Hematopoietic multipotent progenitor cell treated with erythropoietin and hydrocortisone succinate and interleukin-3 and kit ligand, for 6 days (in vitro differentiated cells): ENCODE data around the gene DLGAP1.

Experiments used
- DNase-seq: peaks from one replicate; pipeline ENCODE4 v3.0.0-alpha.2; 2015

The DLGAP1 gene

DNA sequence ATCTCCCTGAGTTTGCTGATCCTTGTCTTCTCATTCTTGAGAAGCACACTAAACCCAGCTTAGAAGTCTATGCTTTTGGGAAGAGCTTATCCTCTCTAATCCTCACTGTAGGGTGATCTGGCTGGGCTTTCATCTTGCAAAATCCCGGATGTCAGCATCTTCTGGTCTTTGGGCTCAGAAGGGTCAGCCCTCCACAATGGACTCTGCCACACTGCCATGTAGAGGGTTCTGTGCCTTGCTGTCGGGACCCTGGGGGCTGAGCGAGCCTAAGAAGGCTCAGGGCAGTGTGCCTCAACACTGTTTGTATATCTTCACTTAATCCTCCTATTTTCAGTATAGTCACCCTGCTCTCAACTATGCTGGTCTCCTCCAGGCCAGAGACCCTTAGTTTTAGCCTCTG lies 902.8 kb downstream of the DLGAP1 start:
- no peak for DNase-seq

DNA sequence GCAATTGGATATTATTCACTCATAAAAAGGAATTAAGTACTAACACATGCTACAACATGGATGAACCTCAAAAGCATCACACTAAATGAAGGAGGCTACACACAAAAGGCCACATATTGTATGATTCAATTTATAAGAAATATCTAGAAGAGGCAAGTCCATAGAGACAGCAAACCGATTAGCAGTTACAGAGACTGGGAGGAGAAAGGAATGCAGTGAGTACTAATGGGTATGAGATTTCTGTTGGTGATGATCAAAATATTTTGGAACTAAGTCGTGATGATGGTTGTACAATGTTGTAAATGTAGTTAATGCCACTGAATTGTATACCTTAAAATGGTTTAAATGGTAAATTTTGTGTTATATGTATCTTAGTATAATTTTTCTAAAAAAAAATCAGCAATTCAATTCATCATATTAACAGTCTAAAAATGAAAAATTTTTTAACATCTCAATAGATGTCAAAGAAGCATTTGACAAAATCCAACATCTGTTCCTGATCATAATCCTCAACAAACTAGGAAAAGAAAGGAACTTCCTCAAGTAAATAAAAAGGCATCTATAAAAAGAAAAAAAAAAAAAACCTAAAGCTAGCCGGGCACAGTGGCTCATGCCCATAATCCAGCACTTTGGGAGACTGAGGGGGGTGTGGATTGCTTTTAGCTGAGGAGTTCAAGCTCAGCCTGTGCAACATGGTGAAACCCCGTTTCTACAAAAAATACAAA lies 907.1 kb downstream of the DLGAP1 start:
- no peak for DNase-seq

DNA sequence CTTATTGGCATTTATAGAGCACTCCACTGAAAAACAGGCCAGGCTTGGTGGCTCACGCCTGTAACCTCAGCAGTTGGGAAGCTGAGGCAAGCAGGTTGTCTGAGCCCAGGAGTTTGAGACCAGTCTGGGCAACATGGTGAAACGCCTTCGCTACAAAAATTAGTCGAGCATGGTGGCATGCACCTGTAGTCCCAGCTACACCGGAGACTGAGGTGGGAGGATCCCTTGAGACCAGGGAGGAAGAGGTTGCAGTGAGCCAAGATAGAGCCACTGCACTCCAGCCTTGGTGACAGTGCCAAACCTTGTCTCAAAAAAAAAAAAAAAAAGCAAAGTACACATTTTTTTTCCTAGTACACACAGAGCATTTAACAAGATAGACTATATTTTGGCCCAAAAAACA lies 909.0 kb downstream of the DLGAP1 start:
- no peak for DNase-seq

DNA sequence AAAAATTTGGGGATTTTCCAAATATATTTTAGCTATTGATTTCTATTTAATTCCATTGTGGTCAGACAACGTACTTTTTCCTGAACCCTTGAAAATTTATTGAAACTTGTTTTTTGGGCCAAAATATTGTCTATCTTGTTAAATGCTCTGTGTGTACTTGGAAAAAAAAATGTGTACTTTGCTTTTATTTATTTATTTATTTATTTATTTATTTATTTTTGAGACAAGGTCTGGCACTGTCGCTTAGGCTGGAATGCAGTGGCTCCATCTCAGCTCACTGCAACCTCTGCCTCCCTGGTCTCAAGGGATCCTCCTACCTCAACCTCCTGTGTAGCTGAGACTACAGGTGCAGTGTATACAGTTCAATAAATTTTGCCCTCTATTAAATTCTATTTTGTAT lies 910.6 kb downstream of the DLGAP1 start:
- DNase-seq, result no peak

DNA sequence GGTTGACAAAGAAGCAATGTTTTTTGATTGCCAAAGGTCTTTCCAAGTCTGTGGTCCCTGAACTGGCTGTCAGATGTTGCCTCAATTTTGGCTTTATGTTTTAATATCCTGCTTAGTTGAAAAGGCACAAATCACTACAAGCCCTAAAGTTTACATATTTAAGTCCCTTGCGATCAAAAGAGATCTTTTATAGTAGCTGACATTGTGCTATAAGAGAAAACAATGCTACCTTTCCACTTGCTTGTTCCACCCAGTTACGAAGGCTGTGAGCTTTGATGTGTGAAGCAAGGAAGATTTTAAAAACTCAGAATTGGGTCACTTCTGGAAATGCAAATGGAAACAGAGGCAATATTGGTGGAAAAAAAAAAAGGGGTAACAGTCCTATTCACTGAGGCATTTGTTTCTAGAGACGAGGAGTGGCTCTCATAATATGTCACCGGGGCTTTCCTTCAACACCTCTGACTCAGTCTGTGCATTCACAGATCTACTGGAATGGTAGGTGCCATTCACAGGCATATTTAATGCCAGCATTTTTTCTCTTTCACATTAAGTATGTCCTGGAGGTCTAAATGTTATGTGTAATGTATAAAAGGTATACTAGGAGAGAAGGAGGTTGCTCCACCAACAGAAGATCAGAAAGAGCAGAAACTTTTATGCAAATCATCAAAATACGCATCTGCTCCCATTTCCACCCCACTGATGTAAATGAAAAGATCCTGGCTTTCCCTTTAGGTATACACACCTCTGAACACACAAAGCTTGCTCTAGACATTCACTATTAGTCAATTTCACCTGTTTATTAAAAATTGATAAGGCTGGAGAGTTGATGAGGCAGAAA lies 913.3 kb downstream of the DLGAP1 start:
- no peak for DNase-seq

DNA sequence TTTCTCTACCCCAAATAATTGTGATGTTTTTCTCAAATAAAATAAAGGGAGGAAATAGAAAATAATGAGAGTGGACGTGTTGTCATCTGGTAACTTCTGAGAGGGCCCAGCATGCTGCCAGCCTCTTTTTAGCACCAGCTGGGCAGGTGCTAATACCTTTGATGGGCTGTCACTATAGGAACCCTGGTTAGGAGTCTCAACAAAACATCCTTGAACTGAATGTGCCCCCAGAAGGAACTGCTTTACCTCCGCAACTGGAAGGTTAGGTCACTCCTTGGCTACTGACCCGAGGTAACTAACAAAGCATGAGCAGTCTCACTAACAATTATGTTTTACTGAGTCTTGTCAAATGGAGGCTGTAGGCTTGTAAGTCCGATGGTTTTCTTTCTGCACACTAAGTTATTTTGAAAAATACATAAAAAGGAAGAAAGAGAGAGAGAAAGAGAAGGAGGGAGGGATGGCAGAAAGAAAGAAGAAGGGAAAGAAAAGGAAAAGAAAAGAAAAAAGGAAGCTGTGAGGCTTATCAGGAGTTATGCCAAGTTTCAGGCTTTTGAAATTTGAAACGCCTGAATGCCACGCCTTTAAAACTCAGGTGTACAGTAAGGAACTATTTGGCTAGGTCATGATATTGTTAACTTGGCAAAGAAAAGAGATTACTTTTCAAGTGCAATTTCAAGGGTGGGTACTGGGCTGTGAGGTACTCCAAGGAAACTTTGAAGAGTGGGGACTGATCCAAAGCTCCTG lies 914.1 kb downstream of the DLGAP1 start:
- DNase-seq, result no peak

DNA sequence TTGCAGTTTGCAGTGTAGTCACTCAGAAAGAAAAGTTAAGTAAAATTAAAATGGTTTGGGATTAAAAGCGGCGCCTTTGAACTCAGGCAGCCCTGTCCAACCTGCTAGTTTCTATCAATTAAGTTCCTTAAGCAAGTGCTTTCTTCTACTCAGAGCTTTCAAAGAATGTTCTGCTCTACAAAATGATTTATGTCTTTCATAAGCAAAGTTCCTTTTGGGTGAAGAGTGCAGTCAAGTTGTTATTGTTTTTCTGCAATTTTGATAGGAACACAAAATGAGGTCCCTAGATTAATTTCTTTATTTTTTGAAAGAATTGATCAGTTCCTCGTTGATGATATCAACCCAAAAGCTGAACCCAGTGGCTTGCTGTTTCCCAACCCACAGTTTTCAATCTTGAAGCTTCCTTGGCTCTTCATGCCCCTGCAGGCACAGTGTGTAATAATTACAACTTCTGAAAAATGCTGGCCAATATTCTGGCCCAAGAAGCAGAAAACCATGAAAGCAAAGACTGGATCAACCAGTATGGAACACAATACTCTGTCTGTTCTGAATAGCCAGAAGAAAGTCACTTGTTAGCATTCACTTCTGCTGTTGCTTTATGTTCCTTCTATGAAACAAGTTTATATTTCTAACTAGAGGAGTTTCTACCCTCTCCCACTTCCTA lies 916.0 kb downstream of the DLGAP1 start:
- no peak for DNase-seq

DNA sequence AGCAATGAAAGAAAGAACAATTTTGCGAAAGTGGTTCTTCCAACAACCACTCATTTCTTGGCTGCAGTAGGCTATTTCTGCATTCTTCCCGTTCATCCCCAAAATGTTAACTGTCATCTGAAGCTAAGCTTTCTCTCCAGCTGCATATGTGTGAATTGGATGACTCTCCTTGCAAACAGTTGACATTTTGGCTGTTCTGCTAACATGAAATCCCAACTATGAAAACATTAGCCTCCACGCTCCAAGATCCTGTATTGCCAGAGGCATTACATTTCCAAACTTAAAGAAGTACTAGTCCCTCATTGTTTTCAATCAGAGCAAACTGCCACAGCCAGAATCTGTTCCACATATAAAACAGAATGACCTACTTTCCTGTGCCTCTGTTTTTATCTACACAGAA lies 916.7 kb downstream of the DLGAP1 start:
- DNase-seq, result no peak

DNA sequence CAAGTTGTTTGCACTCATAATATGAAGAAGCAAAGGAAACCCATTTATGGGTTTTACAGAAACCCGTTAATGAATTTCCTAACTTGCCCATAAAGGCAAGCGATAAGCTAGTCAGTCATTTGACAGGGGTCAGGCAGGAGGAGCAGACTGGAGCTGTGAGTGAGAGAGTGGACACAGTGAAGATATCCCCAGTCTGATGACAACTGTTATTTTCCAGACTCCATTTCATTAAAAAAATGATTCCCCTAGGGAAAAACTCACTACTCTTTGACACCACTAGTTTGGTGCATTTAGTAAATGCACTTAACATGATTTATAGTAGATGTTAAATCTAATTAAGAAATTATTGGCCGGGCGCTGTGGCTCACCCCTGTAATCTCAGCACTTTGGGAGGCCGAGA lies 924.3 kb downstream of the DLGAP1 start:
- DNase-seq, result no peak

DNA sequence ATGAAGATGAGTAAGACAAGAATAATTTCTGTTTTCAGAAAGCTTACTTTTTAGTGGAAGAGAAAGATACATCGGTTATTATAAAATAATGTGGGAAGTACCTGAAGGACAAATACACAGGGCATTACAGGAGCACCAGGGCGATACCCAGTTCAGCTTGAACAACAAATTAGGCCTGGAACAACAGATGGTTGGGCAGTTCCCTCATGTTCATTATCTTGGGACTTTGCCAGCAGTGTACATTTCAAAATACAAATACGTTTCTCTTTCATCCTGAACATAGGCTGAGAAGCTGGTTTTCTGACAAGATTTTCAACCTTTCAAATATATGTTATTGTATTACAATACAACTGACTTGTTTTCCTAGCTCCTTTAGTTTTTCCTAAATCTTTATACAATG lies 925.5 kb downstream of the DLGAP1 start:
- peak; percentile 57 for DNase-seq

DNA sequence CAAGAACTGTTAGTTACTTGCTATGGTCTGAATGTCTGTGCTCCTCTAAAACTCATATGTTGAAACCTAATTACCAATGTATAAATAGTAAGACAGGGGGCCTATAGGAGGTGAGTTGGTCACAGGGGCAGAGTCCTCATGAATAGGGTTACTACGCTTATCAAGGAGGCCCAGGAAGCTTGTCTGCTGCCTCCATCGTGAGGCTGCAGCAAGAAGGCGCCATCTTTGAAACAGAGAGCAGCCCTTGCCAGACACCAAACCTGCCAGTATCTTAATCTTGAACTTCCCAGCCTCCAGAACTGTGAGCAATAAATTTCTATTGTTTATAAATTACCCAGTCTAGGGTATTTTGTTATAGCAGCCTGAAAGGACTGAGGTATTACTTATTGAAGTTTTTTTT lies 926.0 kb downstream of the DLGAP1 start:
- DNase-seq, result peak; percentile 17

DNA sequence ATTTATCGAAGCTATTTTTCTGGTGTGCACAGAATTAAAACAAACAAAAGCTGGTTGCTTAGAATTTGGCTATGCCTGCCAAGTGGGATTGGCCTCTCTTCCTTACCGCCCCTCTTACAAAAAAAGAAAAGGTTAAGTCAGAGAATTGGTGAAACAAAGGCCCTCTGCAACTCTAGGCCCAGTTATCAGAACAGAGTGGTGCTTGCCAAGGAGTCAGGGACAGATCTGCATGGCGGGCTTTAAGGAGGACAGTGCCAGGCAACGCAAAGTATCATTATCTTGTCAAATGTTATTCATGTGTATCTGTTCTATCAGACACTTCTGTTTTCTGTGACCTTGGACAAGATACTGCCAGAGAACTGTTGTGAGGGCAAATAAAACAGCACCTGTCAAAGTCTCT lies 926.9 kb downstream of the DLGAP1 start:
- no peak for DNase-seq

DNA sequence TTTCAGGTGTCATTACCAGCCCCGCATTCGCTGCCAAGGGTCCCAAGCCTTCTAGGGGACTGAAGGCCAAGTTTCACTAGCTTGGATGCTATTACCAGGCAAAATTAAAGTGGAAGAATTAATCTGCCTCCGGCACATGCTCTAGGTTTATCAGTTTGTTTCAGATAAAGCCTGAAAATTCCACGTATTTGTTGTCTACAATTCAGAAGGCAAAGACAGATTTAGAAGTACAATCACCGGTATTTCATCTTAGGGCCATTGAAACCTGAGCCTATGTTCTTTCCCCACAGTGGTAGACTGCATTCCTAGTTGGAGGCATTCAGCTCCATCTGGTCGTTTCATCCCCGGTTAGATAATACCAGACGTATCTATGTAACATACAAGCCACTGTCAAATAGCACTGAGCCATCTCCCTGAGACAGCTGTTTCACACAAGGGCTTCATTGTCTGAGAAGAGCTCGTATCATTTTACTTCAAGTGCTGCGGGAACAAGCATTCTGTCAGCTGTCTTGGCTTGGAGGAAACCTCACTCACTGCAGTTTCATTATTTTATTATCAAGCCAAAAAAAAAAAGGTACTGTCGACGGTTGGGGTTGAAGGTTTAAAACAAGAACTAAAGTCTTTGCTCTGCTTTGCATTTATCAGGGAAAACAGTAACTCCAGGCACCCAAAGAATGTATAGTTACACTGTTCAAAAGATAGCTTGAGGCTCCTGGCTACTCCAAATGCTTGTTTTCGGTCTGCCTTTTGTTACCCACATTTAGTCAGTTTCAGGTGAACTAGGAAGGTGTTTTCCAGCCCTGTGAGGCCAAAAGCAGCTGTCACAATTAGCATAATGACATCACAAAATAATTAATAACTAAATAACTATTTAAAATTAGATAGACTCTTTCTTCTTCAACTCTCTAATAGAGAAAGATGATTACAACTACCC lies 928.4 kb downstream of the DLGAP1 start:
- peak; percentile 81 for DNase-seq

DNA sequence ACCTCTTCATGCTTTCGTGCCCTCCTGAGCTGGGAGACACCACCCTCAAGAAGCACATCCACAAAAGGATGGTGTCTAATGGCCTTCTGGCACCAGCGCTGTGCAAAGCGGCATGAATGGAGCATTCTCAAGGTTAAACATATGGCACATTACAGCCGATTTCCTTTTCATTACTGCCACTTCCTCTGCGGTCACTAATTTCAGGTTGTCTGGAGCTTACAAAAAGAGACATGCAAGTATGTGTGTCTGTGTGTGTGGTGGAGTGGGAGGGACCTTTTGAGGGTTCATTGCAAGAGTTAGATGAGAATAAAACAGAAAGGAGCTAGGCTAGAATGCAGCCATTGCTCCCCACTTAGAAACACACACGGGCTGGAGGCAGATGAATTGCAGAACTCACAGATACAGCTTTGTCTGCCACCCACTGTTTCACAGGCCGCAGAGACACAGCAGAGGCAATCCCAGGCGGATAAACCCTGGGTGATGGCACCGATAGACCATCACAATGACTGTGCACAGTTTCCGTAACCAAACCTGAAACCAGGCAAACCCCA lies 929.2 kb downstream of the DLGAP1 start:
- peak; percentile 69 for DNase-seq

DNA sequence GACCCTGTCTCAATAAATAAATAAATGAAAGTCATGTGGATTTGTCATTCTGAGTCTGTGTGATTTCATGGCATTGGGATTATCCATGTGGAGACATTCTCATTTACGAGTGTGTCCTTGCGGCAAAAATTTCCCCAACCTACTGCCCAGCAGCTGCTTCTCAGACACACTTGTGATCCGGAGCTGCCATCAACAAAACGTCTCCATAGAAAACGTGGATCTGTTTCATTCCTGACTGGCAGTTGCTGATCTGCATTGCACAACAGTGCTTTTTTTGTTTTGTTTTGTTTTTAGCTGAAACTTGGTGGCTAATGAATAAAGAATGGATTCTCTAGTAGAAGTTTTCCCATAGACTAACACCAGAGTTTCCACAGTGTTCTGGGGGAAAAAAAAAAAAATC lies 930.4 kb downstream of the DLGAP1 start:
- DNase-seq, result no peak

DNA sequence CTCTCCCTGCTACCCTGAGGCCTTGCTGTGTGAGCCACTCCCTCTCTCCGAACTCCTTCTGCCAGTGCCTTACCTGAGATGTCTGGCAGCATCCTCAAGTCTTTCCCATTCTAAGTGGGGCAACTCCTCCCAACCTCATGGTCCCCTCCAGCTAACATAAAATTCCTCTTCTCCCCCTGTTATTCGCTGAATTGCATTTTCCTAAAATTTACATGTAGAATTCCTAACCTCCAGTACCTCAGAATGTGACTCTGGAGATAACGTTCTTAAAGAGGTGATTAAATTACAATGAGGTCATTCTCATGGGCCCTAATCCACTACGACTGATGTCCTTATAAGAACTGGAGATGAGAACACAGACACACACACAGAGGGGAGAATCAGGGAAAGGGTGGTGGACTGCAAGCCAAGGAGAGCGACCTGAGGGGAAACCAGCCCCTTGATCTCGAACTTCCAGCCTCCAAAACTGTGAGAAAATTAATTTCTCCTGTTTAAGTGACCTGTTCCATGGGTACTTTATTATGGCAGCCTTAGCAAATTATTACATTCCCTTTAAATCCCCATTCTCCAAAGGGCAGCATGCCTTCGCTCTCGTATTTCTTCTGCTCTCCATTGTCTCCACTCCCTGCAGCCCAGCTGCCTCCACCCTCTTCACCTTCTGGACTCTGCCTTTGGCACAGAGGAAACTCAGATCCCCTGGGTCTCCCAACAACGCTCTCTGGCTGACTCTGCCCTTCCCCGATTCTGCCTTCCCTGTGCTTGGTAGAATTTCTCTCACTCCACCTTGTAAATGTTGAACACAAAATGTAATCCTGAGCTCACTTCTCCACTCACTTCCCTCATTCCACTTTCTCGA lies 934.6 kb downstream of the DLGAP1 start:
- no peak for DNase-seq

DNA sequence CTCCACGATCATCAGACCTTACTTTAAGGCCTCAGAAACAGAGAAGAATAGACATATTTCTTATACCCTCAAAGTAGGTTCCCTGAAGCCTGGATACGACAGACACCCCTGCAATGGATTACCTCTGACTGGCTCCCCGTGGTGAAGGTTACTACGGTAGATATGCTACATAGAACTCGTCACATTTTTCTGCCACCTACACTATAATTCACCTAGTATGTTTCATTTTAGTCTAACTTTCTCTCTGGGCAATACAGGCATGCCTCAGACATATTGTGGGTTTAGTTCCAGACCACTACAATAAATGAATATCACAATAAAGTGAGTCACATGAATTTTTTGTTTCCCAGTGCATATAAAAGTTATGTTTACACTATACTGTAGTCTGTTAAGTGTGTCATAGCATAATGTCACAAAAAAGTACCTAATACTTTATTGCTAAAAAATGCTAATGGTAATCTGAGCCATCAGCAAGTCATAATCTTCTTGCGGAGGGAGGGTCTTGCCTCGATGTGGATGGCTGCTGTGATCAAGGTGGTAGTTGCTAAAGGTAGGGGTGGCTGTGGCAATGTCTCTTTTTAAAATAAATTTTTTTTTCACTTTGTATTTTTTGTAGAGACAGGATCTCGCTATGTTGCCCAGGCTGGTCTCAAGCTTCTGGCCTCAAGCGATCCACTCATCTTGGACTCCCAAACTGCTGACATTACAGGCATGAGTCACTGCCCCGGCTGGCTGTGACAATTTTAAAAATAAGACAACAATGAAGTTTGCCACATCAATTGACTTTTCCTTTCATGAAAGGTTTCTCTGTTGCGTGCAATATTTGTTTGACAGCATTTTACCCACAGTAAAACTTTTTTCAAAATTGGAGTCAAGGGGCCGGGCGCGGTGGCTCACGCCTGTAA lies 940.5 kb downstream of the DLGAP1 start:
- no peak for DNase-seq

DNA sequence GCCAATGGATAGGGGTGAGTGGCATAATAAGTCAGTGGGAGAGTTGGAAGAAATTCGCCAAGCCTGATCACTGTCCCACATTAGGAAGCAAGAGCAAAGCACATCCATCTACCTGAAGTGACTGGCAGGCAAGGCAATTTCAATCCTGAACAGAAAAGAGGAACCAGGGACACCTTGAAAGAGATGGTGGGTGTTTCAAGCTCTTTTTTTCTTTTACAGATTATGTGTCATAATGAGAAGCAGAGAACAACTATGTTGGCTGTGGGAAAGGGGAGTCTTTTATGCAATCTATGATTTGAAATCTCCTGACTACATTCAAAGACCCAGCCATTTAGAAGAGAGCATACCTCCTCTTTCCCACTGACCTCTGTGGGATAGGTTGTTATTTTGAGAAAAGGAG lies 941.6 kb downstream of the DLGAP1 start:
- DNase-seq, result no peak

DNA sequence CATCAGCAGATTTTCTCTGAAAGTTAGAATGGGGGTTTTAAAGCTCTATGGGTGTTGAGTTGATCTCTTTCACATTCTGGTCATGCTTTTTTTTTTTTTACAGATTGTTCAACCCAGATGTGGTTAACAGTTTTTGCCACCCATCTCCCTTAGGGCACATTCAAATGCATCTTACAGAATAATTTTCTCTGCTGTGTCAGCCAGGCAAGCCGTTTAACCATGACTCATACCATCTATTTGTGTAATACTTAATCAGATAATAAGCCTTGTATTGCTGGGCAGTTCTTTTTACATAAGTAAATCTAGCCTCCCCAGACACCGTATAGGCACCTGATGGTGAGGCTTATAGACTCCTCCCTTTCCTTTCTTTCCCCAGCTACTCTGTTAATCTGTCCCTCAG lies 943.1 kb downstream of the DLGAP1 start:
- peak; percentile 96 for DNase-seq

DNA sequence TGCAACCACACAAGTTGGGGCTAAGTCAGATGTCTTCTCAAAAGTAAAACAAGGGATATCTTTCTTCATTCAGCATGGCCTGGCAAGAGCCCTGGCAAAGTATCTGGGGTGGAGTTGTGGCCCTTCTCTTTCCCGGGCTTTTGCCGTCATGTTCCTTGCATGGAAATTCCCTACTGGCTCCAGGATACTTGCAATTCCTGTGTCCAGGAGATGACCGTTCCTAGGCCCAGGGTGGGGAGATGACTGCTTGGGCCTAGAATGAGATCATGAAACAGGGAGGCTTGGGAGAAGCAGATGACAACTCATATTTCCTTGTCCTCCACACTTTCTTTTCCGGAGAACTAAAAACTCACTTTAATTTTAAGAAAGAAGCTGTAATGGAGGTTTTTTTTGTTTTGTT lies 944.2 kb downstream of the DLGAP1 start:
- DNase-seq, result no peak
